RKO (cell line): ENCODE results near the gene COMMD1.
"Not testable (repeated sequence)": the region's sequence is repeated elsewhere in the genome, so short reads cannot be mapped to it uniquely, and the experiment has no call there.

Experiments used
- DNase-seq: peaks from one replicate; pipeline ENCODE4 v3.0.0-alpha.2; 2016; ENCODE audit warnings: low spot score

COMMD1 gene

DNA sequence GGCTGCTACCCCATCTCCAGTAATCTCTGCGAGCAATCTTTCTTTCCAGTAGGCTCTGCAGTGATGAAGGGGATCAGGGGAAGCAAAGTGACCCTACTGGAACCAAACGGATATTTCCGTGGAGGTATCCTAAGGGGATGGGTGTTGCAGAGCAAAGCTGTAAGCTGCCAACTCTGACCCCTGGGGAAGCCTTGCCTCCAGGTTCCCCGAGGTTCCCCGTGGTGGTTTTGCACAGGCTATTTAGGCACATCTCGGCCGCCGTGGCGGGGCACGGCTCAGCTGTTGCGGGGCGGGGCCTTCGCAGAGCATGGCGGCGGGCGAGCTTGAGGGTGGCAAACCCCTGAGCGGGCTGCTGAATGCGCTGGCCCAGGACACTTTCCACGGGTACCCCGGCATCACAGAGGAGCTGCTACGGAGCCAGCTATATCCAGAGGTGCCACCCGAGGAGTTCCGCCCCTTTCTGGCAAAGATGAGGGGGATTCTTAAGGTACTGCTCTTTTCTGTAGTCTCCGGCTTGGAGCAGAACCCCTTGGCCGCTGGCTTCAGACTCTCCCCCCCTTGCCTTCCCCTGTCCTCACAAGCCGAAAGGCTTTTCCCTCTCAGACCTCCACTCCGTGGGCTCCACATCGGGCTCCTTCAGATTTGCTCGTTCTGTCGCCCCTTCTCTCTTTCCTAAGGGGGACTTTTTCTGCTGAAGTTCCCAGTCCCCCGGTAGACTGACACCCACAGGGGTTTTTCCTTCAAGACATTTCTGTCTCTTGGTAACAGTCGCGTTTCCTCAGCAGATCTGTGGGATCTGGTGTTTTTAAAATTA, at the start of gene COMMD1:
TSS of gene COMMD1 (plus strand) at position 303 of the 814 bp plus-strand sequence. CDS start at position 308, 5 bp downstream.
- DNase-seq = peak; percentile 80

- DNase-seq = no peak
Observed at GRCh38 chr2:61857224-61857623, 48.2 kb upstream of the COMMD1 start.

GRCh38 chr2:61862085-61862484, 43.4 kb upstream of the COMMD1 start:
- no peak for DNase-seq

DNA sequence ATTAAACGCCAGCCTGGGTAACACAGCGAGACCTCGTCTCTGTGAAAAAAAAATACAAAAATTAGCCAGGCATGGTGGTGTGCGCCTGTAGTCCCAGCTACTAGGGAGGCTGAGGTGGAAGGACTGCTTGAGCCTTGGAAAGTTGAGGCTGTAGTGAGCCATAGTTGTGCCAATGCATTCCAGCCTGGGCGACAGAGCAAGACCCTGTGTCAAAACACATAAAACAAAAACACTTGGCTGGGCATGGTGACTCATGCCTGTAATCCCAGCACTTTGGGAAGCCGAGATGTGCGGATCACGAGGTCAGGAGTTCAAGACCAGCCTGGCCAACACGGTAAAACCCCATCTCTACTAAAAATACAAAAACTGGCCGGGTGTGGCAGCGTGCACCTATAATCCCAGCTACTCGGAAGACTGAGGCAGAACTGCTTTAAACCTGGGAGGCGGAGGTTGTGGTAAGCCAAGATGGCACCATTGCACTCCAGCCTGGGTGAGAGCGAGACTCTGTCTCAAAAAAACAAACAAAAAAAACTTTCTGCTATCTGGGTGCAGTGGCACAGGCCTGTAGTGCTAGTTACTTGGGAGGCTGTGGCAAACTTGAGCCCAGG, 38.9 kb upstream of the COMMD1 start:
- not testable (repeated sequence) for DNase-seq

- DNase-seq = no peak
Observed at GRCh38 chr2:61876400-61876799, 29.1 kb upstream of the COMMD1 start.

- no peak for DNase-seq
Observed at GRCh38 chr2:61877571-61878245, 27.8 kb upstream of the COMMD1 start.

- no peak for DNase-seq
Observed at GRCh38 chr2:61878761-61879160, 26.7 kb upstream of the COMMD1 start.

- DNase-seq = not testable (repeated sequence)
Observed at GRCh38 chr2:61879351-61879750, 26.1 kb upstream of the COMMD1 start.

GRCh38 chr2:61882850-61883249, 22.6 kb upstream of the COMMD1 start:
- no peak for DNase-seq

- DNase-seq = no peak
Observed at GRCh38 chr2:61885896-61886603, 19.4 kb upstream of the COMMD1 start.

GRCh38 chr2:61887717-61888266, 17.7 kb upstream of the COMMD1 start:
- DNase-seq = peak; percentile 69

DNA sequence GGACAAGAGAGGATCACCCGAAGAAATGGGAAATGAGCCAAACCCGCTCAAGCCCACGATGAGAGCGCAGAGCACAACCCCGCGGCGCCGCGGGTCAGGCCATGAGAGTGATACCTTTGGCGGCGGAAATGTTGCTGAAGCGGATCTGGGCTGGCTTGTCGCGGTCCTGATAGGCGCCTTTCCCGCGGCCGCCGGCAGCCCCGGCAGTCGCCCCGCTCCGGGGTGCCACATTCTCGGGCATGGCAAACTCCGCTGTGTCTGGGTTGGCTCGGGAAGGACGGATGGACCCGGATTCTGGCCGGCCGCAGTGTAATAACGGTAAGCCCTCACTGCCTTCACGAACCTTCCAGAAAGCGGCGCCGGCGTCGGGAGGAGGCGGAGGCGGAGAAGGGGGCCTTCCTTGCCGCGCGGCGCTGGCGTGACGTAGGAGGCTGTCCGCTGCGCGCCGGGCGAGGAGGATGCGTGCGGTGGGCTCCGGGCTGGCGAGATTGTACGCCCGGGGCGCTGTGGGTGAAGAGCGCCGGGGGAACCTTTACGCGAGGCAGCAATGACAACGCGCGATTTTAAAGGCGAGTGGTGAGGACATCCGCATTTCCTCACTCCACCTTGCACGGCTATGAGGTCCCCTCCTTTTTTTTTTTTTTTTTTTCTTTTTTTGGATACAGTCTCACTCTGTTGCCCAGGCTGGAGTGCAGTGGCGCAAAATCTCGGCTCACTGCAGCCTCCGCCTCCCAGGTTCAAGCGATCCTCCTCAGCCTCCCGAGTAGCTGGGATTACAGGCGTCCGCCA, 17.0 kb upstream of the COMMD1 start, which contains the start of gene CCT4:
TSS of gene CCT4 (minus strand) at position 390 of the 789 bp plus-strand sequence. CDS start at position 241, 149 bp downstream.
- DNase-seq = peak; percentile 84

DNA sequence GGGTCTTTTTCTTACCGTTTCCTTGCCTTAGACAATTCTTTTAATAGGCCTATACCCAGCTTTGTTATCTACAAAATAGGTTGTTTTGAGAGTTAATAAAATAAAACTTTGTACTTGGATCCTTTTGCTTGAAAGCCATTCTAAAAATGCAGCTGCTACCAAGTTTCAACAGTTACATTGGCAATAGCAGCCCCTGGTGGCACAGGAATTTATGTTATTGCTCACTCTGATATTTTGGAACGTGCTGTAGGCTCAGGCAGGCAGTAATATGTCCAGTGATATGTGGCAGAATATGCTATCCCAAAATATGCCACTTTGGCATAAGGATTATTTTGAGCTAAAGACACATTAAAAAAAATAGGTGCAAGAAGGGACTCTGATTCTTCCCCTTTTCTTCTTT, 6.7 kb upstream of the COMMD1 start:
- DNase-seq = peak; percentile 58

GRCh38 chr2:61900281-61900680, 5.2 kb upstream of the COMMD1 start:
- DNase-seq = no peak

DNA sequence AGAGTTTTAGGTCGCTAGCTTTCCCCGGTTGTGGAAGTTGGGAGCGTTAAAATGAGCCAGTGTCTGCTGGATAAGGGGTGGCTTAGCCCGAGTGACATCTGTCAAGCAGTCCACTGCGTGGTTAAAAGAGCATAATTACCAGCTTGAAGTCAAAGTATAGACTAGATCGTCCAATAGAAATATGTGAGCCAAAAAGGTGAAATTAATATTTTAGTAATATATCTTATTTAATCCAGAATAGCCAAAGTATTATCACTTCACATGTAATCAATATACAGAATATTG, 654 bp downstream of the COMMD1 start:
- DNase-seq = no peak

DNA sequence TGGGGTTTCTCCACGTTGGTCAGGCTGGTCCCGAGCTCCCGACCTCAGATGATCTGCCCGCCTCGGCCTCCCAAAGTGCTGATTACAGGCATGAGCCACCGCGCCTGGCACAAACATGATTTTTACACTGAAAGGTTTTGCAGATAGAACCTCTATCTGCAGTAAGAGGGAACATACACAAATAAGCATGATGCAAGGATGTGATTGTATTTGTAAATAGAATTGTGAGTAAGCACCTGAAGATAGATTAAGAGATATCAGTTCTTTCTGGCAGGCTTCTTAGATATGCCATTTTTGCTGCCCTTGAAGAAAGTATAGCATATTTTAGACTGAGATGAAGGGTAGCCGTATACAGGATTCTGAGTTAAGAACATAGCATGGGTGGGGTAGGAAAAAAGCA, 3.6 kb downstream of the COMMD1 start:
- no peak for DNase-seq

DNA sequence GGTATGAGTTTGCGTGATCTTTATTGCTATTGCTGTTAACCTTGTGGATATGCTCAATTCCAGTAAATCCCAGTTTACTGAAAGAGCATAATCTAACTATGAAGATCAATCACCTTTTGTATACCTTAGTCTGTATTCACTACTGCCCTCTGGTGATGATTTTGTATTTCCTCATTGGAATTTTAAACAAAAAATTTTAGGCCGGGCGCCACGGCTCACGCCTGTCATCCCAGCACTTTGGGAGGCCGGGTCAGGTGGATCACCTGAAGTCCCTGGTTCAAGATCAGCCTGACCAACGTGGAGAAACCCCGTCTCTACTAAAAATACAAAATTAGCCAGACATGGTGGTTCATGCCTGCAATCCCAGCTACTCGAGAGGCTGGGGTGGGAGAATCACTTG, 5.1 kb downstream of the COMMD1 start:
- no peak for DNase-seq

DNA sequence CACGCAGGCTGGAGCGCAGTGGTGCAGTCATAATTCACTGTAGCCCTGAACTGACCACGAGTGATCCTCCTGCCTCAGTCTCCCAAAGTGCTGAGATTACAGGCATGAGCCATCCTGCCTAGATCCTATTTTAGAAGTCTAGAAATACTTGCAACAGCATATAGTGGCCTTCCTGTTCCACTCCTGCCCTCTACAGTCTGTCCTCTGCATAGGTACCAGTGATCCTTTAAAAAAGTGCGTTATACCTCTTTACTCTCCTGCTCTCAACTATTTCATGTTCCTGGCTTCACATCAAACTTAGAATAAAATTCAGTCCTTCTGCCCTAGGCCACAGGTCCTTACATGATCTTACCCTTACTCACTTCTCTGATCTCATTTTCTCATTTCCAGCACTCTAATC, 6.0 kb downstream of the COMMD1 start:
- no peak for DNase-seq

- not testable (repeated sequence) for DNase-seq
Observed at GRCh38 chr2:61914794-61915193, 9.3 kb downstream of the COMMD1 start.

GRCh38 chr2:61920548-61920947, 15.1 kb downstream of the COMMD1 start:
- DNase-seq = no peak

DNA sequence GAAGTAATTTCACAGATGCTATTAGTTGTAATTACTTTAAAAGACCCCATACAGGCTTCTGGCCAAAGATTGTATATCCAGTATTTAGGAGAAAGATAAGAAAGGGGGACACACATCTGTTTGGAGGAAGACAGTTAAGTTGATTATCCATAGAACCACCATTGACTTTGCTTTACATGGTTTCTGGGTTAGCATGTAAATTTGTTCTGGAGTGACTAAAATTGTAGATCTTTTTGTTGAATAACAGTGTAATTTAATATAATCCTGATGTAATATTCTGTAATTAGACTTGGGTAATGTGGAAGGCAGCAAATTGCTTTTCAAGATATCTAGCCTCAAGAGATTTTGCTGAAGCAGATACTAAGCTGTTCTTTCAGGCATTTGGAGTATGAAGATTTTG, 17.2 kb downstream of the COMMD1 start:
- DNase-seq = no peak
